ENCODE measurements around the gene OVCH1. TPM values are rescaled to one million over a fixed set of nuclear protein-coding genes. Genes with fewer than 3 reads are reported as not detected.

Gene OVCH1
- total RNA-seq, 2 experiments from 2014 or later = not detected

Other genes with a start within 250 kb of the OVCH1 start
- gene ERGIC2, start 116.5 kb downstream of the OVCH1 start, total RNA-seq = 100 to 1,000 TPM; 104 to 151 TPM

All from activated CD4-positive, alpha-beta T cell treated with anti-CD3 and anti-CD28 coated beads for 36 hours (primary cell).